ENCODE results near the gene SNAPC4. TPM values are rescaled to one million over a fixed set of nuclear protein-coding genes. Genes with fewer than 3 reads are reported as not detected.
"Not testable (repeated sequence)": the region's sequence is repeated elsewhere in the genome, so short reads cannot be mapped to it uniquely, and the experiment has no call there.

The SNAPC4 gene
- total and polyA plus RNA-seq, 4 donors: 5.7 to 17.9 (median 10.5) TPM

DNA sequence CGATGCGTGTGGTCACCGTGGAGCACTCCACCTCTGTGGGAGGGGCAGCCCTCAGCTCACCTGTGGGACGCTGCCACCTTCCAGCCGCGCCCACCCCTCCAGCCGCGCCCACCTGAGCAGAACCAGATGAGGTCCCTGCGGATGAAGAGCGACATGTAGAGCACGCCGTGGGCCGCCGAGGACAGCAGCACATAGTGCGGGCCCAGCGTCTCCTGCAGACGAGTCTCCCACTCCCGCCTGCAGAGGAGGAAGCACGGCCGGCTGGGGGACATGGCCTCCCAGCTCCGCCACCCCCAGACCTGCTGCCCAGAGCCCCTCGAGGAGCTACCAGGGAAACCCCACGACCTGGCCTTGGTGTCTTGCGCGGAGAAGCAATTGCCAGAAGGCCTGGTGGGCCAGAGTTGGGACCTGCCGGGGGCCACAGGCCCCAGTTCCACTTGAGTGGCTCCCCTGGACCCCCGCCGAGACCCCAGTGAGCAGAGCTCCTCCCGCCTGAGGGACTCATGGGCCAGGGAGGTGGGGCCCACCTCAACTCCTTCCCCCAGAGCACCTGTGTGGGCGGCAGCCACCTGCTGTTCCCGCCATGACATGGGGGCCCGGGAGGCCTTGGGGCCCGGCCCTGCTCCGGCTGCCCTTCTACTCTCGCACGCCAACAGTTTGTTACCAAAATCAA, 33.2 kb upstream of the SNAPC4 start:
- no peak overlapping the region for H3K27ac ChIP-seq (ENCODE audit: low read depth, low read length)
- H3K9me3 ChIP-seq (ENCODE audit: control insufficient read depth, insufficient read depth, low read length): no peaks in the 10 kb centered on the region
- H3K4me1 ChIP-seq (ENCODE audit: control insufficient read depth, insufficient read depth, low read length): peaks cover 19% of the 10 kb centered on the region
- peaks cover 90% of the 10 kb centered on the region for H3K36me3 ChIP-seq (ENCODE audit: control insufficient read depth, insufficient read depth, low read length)
- no peaks in the 10 kb centered on the region for H3K27me3 ChIP-seq (ENCODE audit: control insufficient read depth, insufficient read depth, low read length)
- 95% methylated on average over 34 of the region's 36 CpGs for WGBS (ENCODE audit: insufficient coverage)
- no peak for DNase-seq (ENCODE audit: low read depth in 4 of 6, low spot score in 6 of 6)
- H3K4me3 ChIP-seq (ENCODE audit: low read depth, low read length): no peak overlapping the region

DNA sequence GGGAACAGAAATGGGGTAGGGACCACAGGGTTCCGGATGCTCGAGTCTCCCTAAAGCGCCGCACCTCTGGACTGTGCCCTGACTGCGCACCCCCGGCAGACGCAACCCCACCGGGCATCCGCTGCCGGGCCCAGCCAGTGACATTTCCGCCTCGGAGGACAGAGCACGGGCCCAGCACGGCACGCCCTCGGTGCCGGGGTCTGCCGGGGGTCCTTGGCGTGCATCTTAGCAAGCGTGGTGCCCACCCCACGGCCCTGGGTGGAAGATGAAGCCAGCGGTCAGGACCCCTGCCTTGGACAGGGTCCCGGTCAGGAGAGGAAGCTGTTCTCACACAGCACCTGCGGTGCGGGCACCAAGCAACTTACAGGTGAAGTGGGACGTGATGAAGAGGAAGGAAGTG, 32.6 kb upstream of the SNAPC4 start:
- Histone ChIP-seq H3K27ac (ENCODE audit: low read depth, low read length) (no peak overlapping the region), H3K4me1 (ENCODE audit: control insufficient read depth, insufficient read depth, low read length) (peaks cover 13% of the 10 kb centered on the region), H3K27me3 (ENCODE audit: control insufficient read depth, insufficient read depth, low read length) (no peaks in the 10 kb centered on the region), H3K36me3 (ENCODE audit: control insufficient read depth, insufficient read depth, low read length) (peaks cover 88% of the 10 kb centered on the region), H3K9me3 (ENCODE audit: control insufficient read depth, insufficient read depth, low read length) (no peaks in the 10 kb centered on the region), H3K4me3 (ENCODE audit: low read depth, low read length) (no peak overlapping the region)
- whole genome bisulfite sequencing (ENCODE audit: insufficient coverage): 98% methylated on average over 26 of the region's 26 CpGs
- no peak for DNase-seq (ENCODE audit: low read depth in 4 of 6, low spot score in 6 of 6)

DNA sequence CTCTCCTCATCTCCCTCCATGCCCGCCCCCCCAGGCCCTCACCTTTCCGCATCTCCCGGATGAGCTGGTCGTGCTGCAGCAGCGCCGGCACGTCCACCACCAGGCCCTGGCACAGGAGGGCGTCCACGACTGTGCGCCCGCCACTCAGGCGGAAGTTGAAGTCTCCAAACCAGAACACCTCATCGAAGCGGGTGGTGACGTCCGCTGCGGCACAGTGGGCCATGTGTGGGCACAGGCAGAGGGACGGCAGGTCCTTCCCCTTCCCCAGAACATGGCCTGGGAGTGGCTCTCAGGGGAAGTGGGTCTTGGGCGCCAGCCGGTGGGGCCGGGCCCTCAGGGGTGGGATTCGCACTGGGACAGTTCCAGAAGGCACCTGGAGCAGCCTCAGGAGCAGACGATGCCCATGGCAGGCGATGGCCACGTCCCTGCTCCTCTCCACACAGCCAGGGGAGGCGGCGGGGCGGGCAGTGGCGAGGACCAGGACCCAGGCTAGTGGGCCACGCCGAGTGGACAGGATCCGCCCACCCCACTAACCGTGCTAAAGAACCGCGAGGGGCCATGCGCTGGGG, 31.9 kb upstream of the SNAPC4 start:
- Histone ChIP-seq H3K27me3 (ENCODE audit: control insufficient read depth, insufficient read depth, low read length) (no peaks in the 10 kb centered on the region), H3K4me1 (ENCODE audit: control insufficient read depth, insufficient read depth, low read length) (peaks cover 6% of the 10 kb centered on the region), H3K36me3 (ENCODE audit: control insufficient read depth, insufficient read depth, low read length) (peaks cover 82% of the 10 kb centered on the region), H3K27ac (ENCODE audit: low read depth, low read length) (no peak overlapping the region), H3K9me3 (ENCODE audit: control insufficient read depth, insufficient read depth, low read length) (no peaks in the 10 kb centered on the region), H3K4me3 (ENCODE audit: low read depth, low read length) (no peak overlapping the region)
- WGBS (ENCODE audit: insufficient coverage): 93% methylated on average over 30 of the region's 36 CpGs
- no peak for DNase-seq (ENCODE audit: low read depth in 4 of 6, low spot score in 6 of 6)

DNA sequence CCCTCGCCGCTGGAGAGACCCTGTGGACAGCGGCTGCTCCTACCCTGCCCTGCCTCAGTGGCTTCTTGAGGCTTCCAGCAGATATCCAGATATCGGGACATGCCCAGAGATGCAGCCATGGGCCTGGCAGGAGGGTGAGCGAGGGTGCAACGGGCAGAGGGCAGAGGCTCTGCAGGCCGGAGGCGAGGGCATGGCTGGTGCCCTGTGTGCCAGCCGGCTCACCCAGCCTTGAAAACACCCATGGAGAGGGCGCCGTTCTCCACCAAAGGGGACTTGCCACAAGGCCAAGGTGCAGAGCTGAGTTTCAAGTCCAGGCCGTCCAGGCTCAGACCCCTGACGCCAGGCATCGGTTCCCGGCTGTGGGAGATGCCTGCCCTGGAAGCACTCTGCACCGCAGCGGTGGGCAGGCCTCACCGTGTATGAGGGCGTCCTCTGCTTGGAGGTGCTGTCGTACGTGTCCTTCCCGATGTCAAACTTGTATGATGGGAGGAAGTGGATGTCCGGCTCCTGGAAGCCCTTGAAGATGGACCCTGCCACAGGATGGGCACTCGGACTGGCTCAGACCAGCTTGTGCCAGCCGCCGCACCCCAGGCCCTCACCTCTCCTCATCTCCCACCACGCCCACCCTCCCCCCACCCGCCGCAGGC, 30.7 kb upstream of the SNAPC4 start:
- Histone ChIP-seq H3K36me3 (ENCODE audit: control insufficient read depth, insufficient read depth, low read length) (peaks cover 84% of the 10 kb centered on the region), H3K9me3 (ENCODE audit: control insufficient read depth, insufficient read depth, low read length) (no peaks in the 10 kb centered on the region), H3K4me3 (ENCODE audit: low read depth, low read length) (no peak overlapping the region), H3K27ac (ENCODE audit: low read depth, low read length) (no peak overlapping the region), H3K27me3 (ENCODE audit: control insufficient read depth, insufficient read depth, low read length) (no peaks in the 10 kb centered on the region), H3K4me1 (ENCODE audit: control insufficient read depth, insufficient read depth, low read length) (no peaks in the 10 kb centered on the region)
- DNase-seq (ENCODE audit: low read depth in 4 of 6, low spot score in 6 of 6): no peak
- 95% methylated on average over 22 of the region's 29 CpGs for WGBS (ENCODE audit: insufficient coverage)

DNA sequence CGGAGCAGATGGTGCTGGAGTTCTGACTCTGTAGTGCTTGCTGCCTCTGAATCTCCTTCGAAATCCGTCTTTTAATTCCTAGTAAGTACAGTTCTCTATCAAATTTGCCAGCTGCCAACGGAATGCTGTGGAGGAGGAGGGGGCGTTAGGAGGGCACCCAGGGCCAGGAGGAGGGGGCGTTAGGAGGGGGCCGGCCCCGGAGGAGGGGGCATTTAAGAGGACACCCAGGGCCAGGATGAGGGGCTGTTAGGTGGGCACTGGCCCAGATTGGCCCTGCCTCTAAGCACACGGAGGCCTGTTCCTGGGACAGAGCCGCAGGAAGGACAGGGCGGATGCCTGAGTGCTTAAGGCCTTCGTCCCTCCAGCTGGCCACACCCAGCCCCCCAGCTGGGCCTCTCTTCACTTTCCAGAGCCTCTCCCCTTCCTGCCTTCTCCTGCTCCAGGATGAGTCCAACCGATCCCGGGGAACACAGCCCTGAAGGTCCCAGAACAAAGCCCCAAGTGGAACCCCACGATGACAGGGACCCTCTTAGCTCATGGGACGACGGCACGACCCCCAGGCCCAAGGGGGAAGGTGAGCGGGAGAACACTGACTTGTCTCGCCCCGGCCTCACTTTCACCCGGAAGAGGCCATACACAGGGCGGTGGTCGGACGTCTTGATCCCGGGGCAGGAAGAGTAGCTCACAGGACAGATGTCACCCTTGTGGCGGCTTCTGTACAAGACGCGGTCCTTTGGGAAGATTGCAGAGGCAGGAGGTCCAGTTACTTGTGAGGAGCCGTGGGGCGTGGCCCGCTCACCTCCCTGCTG, 29.9 kb upstream of the SNAPC4 start:
- Histone ChIP-seq H3K27me3 (ENCODE audit: control insufficient read depth, insufficient read depth, low read length) (no peaks in the 10 kb centered on the region), H3K9me3 (ENCODE audit: control insufficient read depth, insufficient read depth, low read length) (no peaks in the 10 kb centered on the region), H3K27ac (ENCODE audit: low read depth, low read length) (no peak overlapping the region), H3K4me3 (ENCODE audit: low read depth, low read length) (no peak overlapping the region), H3K4me1 (ENCODE audit: control insufficient read depth, insufficient read depth, low read length) (no peaks in the 10 kb centered on the region), H3K36me3 (ENCODE audit: control insufficient read depth, insufficient read depth, low read length) (peaks cover 82% of the 10 kb centered on the region)
- 87% methylated on average over 30 of the region's 32 CpGs for WGBS (ENCODE audit: insufficient coverage)
- DNase-seq (ENCODE audit: low read depth in 4 of 6, low spot score in 6 of 6): no peak

DNA sequence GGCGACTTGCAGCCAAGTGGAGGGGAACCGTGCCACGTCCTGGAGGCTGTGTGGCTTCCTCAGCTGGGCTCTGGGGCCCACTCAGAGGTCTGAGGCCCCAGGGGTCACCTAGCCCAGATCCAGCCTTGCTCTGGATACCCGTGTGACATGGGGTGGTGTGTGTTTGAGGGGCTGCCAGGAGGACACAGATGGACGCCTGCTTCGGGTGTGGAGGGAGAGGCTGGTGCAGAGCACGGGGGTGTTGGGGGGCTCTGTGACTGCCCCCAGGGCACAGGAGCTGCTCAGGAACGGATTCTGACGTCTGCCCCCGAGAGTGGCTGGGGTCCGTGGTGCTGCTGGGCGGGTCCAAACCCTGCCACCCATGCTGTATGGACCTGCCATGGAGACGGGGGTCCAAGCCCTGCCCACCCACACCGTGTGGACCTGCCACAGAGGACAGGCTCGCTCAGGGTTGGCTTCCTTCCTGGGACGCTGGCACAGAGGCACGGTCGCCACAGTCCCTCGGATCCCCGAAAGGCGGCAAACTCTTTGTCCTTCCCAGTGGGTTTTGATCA, 29.2 kb upstream of the SNAPC4 start:
- Histone ChIP-seq H3K4me3 (ENCODE audit: low read depth, low read length) (no peak overlapping the region), H3K27ac (ENCODE audit: low read depth, low read length) (no peak overlapping the region), H3K9me3 (ENCODE audit: control insufficient read depth, insufficient read depth, low read length) (no peaks in the 10 kb centered on the region), H3K36me3 (ENCODE audit: control insufficient read depth, insufficient read depth, low read length) (peaks cover 82% of the 10 kb centered on the region), H3K27me3 (ENCODE audit: control insufficient read depth, insufficient read depth, low read length) (no peaks in the 10 kb centered on the region), H3K4me1 (ENCODE audit: control insufficient read depth, insufficient read depth, low read length) (no peaks in the 10 kb centered on the region)
- 91% methylated on average over 20 of the region's 21 CpGs for WGBS (ENCODE audit: insufficient coverage)
- no peak for DNase-seq (ENCODE audit: low read depth in 4 of 6, low spot score in 6 of 6)

DNA sequence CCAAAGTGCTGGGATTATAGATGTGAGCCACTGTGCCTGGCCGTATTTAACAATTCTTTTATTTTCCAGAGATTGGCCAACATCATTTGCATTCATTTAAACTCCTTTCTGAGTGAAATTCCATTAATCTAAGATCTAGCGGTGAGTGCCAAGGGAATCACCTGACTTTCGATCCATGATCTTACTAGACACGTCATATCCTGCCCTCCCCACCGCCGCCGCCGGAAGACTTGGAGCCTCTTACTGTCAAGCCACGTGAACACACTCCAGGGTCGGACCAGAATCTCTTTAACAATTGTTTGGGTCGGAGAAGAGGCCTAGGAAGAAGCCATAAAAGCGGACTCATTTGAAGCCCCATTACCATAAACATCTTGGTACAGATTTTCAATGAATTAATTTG, 26.8 kb upstream of the SNAPC4 start:
- H3K36me3 ChIP-seq (ENCODE audit: control insufficient read depth, insufficient read depth, low read length): peaks cover 82% of the 10 kb centered on the region
- DNase-seq (ENCODE audit: low read depth in 4 of 6, low spot score in 6 of 6): no peak
- H3K4me1 ChIP-seq (ENCODE audit: control insufficient read depth, insufficient read depth, low read length): no peaks in the 10 kb centered on the region
- no peak overlapping the region for H3K4me3 ChIP-seq (ENCODE audit: low read depth, low read length)
- no peaks in the 10 kb centered on the region for H3K27me3 ChIP-seq (ENCODE audit: control insufficient read depth, insufficient read depth, low read length)
- no peak overlapping the region for H3K27ac ChIP-seq (ENCODE audit: low read depth, low read length)
- H3K9me3 ChIP-seq (ENCODE audit: control insufficient read depth, insufficient read depth, low read length): no peaks in the 10 kb centered on the region
- WGBS (ENCODE audit: insufficient coverage): 92% methylated on average over 11 of the region's 12 CpGs

DNA sequence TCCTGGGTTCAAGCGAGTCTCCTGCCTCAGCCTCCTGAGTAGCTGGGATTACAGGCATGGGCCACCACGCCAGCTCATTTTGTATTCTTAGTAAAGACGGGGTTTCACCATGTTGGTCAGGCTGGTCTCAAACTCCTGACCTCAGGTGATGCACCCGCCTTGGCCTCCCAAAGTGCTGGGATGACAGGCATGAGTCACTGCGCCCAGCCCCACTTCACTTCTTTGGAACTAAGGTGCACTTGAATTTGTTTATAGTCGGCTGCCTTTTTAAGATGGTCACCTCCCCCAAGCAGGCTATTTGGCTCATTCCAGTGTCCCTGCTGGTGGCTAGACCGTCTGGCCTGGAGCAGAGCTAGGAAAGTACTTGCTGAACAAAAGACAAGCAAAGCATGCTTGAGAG, 25.4 kb upstream of the SNAPC4 start:
- WGBS (ENCODE audit: insufficient coverage): 89% methylated on average over 7 of the region's 7 CpGs
- not testable (repeated sequence) for DNase-seq (ENCODE audit: low read depth in 4 of 6, low spot score in 6 of 6); H3K27ac ChIP-seq (ENCODE audit: low read depth, low read length); H3K27me3 ChIP-seq (ENCODE audit: control insufficient read depth, insufficient read depth, low read length); H3K9me3 ChIP-seq (ENCODE audit: control insufficient read depth, insufficient read depth, low read length); H3K4me3 ChIP-seq (ENCODE audit: low read depth, low read length); H3K4me1 ChIP-seq (ENCODE audit: control insufficient read depth, insufficient read depth, low read length)
- H3K36me3 ChIP-seq (ENCODE audit: control insufficient read depth, insufficient read depth, low read length): peaks cover 86% of the 10 kb centered on the region

DNA sequence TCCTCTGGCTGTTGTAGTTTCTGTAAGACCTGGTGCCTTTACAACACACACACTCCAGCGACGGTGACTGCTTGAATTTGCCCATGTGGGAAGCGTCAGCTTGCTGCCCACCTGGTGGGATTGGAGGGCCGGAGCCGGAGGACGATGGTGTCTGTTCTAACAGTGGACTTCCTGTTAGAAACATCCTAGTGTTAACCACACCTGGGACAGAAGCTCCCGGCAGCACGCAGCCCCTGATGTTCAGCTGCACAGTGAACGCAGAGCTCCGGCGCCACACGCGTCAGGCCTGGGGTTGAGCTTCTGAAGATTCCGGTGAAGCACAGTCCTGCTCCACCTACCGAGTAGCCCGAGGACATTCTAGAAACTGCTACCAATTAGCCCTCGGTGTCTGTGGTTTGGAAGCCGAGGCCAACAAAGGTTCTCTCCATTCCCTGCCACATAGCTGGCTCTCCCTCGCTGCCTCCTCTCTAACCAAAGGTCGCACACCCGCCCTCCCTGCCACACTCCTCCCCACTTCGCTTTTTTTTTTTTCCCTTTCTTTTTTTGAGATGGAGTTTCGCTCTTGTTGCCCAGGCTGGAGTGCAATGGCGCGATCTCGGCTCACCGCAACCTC, 24.9 kb upstream of the SNAPC4 start:
- H3K4me3 ChIP-seq (ENCODE audit: low read depth, low read length): no peak overlapping the region
- no peaks in the 10 kb centered on the region for H3K9me3 ChIP-seq (ENCODE audit: control insufficient read depth, insufficient read depth, low read length)
- no peak for DNase-seq (ENCODE audit: low read depth in 4 of 6, low spot score in 6 of 6)
- no peaks in the 10 kb centered on the region for H3K4me1 ChIP-seq (ENCODE audit: control insufficient read depth, insufficient read depth, low read length)
- peaks cover 86% of the 10 kb centered on the region for H3K36me3 ChIP-seq (ENCODE audit: control insufficient read depth, insufficient read depth, low read length)
- H3K27ac ChIP-seq (ENCODE audit: low read depth, low read length): no peak overlapping the region
- no peaks in the 10 kb centered on the region for H3K27me3 ChIP-seq (ENCODE audit: control insufficient read depth, insufficient read depth, low read length)
- WGBS (ENCODE audit: insufficient coverage): 88% methylated on average over 25 of the region's 27 CpGs
